IgD-negative memory B cell (primary cell): ENCODE measurements around the gene UBA52. TPM values are rescaled to one million over a fixed set of nuclear protein-coding genes. Genes with fewer than 3 reads are reported as not detected.

Experiments
- H3K27ac Mint-ChIP-seq, 3 donors: one replicate each; pipeline ENCODE4 v1.8.0; 2020 to 2022; ENCODE audit warnings: mild to moderate bottlenecking in 3 of 3, mixed read lengths in 3 of 3, moderate library complexity in 1 of 3
- H3K27me3 Mint-ChIP-seq: one replicate; pipeline ENCODE4 v1.8.0; 2021; ENCODE audit warnings: mixed read lengths
- H3K36me3 Mint-ChIP-seq: one replicate; pipeline ENCODE4 v1.8.0; 2020; ENCODE audit warnings: mild to moderate bottlenecking, mixed read lengths
- H3K4me1 Mint-ChIP-seq, 3 donors: one replicate each; pipeline ENCODE4 v1.8.0; 2020 to 2022; ENCODE audit warnings: mixed read lengths in 3 of 3, mild to moderate bottlenecking in 1 of 3
- H3K4me3 Mint-ChIP-seq, 4 donors: one replicate each; pipeline ENCODE4 v1.8.0; 2020 to 2022; ENCODE audit warnings: mild to moderate bottlenecking in 4 of 4, mixed read lengths in 4 of 4, moderate library complexity in 3 of 4
- H3K9me3 Mint-ChIP-seq, 3 donors: one replicate each; pipeline ENCODE4 v1.8.0; 2020 to 2021; ENCODE audit warnings: mixed read lengths in 3 of 3, mild to moderate bottlenecking in 1 of 3
- polyA plus RNA-seq: library from polyadenylated mRNA; unstranded; fragments of 300-500 nt; fragmentation: Illumina TruSeq; gene quantifications from one replicate; pipeline ENCODE4 v1.2.3, GENCODE V29; 2021

UBA52 gene
- polyA plus RNA-seq, 1 donor from 2014 or later: 1,891 TPM

DNA sequence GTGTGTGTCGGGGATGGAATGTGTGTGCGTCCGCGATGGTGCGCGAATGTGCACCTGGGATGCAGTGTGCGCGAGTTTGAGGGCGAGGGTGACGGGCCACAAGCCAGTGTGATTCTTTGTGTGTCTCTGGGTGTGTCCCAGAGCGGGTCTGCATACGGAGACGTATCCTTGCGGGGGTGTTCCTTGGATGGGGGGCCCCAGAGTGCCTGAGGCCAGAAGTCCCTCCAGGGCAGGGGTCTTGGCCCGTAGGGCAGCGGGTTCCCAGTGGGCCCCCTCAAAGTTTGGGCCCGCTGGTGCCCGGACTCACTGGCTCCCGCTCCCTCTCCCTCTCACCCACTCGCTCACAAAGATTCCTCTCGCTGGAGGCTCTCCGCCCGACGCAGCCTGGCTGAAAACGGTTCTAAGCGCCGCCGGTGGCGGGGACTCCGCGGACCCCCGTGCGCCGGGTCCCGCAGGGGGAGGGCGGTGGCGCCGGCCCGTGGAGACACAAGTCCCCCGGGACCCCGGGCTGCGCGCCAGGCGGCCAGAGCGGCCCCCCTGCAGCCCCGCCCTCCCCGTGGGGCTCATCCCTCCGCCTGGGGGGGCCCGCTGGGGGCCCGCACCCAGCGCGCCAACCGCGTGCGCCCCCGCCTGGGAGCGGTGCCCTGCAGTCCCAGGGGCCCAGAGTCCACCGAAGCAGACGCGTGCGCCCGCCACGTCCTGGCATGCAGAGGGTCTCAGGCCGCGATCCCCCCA, 34.1 kb downstream of the UBA52 start:
- peak overlapping the region in 3 of 4 donors; percentile 25 to 73 (median 56) for H3K4me3 Mint-ChIP-seq
- peaks cover 54% of the 10 kb centered on the region for H3K27me3 Mint-ChIP-seq
- no peaks in the 10 kb centered on the region for H3K36me3 Mint-ChIP-seq
- peaks cover 0 to 5% (median 0%) of the 10 kb centered on the region in 3 donors for H3K9me3 Mint-ChIP-seq
- peaks cover 2 to 17% (median 9%) of the 10 kb centered on the region in 3 donors for H3K4me1 Mint-ChIP-seq
- H3K27ac Mint-ChIP-seq: peak overlapping the region; percentile 27 to 46 (median 41)

DNA sequence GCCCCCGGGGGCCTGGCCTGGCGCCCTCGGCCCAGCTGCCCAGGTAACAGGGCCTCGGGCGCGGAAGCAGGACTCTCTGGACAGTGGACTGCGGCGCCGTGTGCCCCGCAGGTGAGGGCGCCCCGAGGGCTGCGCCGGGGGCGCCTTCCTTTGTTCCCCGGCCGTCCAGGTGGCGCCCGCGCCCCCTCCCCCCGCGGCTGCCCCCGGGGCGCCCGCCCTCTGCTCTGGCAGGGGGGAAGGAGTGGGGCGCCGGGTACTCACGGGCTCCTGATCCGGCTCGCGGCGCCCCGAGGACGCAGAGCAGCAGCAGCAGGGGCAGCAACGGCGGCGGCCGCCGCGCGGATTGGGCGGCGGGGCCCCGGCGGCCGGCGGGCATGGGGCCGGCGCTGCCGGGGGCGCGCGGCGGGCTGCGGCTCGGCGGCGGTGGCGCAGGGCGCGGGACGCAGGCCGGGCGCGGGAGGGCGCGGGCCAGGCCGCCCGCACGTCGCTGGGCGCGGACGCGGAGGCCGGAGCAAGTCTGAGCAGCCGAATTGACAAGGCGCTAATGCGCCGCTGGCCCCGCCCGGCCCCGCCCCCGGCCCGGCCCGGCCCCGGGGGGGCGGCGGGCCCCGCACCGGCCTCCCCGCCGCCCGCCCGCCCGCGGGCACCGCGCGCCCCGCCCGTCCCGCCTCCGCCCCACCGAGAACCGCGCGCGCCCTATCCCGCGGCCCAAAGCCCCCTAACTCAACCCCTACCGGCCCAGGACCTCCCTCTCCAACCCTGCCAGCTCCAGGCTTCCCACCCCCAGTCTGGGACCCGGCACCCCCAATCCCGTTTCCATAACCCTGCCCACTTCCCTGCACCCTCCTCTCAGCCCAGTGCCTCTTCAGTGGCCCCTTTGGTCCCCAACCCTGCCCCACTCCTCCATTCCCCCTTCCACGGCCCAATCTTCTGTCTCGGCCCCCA, 34.9 kb downstream of the UBA52 start, which contains the start of gene CRLF1:
Gene CRLF1 (minus strand): TSS at position 519 of the 945 bp plus-strand sequence. CDS start 143 bp downstream, at position 376.
- Mint-ChIP-seq H3K4me3 (peak within 1 kb of the TSS; percentile 25 to 80 (median 50)), H3K36me3 (no peaks in the 10 kb centered on the region), H3K4me1 (peaks cover 6 to 22% (median 13%) of the 10 kb centered on the region in 3 donors), H3K27ac (peak within 1 kb of the TSS in 2 of 3 donors; percentile 27 to 41), H3K27me3 (peaks cover 53% of the 10 kb centered on the region), H3K9me3 (peaks cover 0 to 5% (median 0%) of the 10 kb centered on the region in 3 donors)

DNA sequence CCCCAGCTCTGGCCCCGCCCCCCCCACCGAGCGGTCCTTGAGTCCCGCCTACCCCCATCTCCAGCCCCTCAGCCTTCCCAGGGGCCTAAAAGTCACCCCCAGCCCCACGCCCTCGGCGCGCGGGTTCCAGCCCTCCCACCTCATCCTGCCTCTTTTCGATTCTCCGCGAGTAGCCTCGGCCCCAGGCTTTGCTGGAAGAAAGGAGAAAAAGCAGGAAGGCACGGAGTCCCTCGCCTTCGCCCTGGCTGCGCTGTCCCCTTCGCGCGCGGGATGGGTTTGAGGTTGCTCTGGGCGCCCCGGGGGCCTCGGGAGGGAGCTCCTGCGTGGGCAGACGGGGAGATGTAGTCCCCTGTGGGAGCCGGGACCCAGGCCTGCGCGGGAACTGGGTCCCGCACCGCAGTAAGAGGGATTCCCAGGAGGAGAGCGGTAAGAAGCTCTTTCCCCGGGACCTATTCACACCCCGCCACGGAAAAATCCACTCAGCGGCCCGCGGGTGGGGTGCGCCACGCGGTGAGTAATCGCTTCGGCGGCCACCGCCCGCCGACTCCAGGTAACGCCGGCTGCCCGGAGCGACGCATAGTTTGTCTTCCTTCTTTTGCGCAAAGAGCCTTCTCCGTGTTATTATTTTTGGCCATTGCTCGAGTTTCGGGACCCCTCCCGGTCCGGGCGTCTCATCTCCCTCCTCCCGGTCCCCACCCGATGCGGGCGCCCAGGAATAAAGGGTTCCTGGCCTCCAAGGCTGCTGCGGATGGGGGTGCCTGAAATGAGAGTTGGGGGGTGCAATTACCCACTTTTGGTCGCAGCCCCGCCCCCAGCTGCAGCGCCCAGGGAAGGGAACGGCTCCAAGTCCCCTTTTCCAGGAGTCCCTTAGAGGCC, 35.8 kb downstream of the UBA52 start:
- Mint-ChIP-seq H3K4me3 (peak overlapping the region in 3 of 4 donors; percentile 21 to 80 (median 45)), H3K36me3 (no peaks in the 10 kb centered on the region), H3K27ac (no peak overlapping the region), H3K4me1 (peaks cover 8 to 22% (median 17%) of the 10 kb centered on the region in 3 donors), H3K9me3 (peaks cover 0 to 8% (median 0%) of the 10 kb centered on the region in 3 donors), H3K27me3 (peaks cover 53% of the 10 kb centered on the region)

DNA sequence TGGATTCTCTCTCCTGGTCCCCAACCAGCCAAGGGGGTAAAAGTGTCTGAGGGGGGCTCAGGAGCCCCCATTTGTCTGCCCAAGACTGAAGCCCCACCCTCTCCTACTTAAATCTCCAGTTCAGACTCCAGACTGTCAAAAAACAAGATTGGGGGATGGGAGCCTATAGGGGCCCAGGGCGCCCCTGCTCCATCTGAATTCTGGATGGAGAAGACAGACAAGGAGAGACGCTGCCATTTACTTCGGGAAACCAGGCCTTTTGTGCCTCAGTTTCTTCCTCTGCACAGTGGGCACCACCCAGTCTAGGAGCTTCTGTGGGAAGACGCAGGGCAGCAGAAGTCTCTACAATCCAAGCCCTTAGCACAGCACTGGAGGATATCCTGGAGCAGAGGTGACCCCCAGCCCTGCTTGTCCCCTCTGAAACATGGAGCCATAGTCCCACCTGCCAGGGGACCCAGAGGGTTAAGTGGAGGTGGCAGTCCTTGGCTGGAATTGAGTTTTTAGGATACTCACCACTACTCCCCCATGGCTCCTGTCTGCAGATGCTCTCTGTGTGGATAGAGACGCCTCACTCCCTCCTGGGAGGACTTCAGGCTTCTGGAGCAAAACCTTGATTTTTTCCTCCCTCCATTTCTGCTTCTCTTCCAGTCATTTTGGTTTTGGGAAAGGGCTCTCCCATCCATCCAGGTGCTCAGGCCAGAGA, 36.6 kb downstream of the UBA52 start:
- Mint-ChIP-seq H3K27me3 (peaks cover 47% of the 10 kb centered on the region), H3K4me3 (peak overlapping the region in 2 of 4 donors; percentile 30 to 59), H3K36me3 (no peaks in the 10 kb centered on the region), H3K9me3 (peaks cover 0 to 6% (median 0%) of the 10 kb centered on the region in 3 donors), H3K27ac (peak overlapping the region in 2 of 3 donors; percentile 8 to 82), H3K4me1 (peaks cover 10 to 22% (median 16%) of the 10 kb centered on the region in 3 donors)

DNA sequence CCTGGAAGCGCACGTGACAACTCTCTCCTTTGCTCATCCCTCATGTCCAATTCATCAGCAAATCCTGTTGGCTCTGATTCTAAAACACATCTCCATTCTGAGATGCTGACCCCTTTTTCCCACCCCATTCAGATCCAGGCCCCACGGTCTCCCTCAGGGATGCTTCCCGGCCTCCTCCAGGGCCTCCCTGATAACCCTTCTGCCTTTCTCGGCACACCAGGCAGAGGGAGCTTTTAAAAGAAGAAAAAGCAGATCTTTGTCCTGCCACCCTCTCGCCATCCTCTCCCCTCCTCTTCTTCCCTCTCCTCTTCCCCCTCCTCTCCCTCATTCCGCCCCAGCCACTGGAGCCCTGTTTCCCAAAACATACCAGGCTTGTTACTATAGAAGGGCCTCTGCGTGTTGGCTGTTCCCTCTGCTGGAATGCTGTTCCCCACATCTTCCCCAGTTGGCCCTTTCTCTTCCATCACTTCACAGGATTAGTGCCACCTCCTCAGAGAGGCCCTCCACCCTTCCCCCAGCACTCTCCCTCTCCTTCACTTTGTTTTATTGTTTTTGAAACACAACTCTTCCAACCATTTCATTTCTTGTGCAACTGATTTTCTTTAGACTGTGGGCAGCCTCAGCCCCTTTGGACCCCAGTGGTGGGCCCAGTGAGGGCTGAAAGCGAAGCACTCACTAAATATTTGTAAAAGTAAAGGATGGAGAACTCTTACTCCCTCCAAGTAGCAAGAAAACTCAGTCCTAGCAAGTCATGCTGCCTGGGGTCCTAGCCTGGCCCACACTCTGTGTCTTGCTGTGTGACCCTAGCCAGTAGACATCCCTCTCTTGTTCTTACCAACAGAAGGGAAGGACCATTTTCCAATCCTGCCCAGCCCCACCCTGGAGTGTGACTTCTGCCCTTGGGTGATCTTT, 37.4 kb downstream of the UBA52 start:
- H3K27ac Mint-ChIP-seq: peak overlapping the region in 1 of 3 donors; percentile 82
- peaks cover 15 to 22% (median 15%) of the 10 kb centered on the region in 3 donors for H3K4me1 Mint-ChIP-seq
- peaks cover 0 to 6% (median 0%) of the 10 kb centered on the region in 3 donors for H3K9me3 Mint-ChIP-seq
- peaks cover 49% of the 10 kb centered on the region for H3K27me3 Mint-ChIP-seq
- peak overlapping the region; percentile 17 to 70 (median 44) for H3K4me3 Mint-ChIP-seq
- H3K36me3 Mint-ChIP-seq: no peaks in the 10 kb centered on the region

DNA sequence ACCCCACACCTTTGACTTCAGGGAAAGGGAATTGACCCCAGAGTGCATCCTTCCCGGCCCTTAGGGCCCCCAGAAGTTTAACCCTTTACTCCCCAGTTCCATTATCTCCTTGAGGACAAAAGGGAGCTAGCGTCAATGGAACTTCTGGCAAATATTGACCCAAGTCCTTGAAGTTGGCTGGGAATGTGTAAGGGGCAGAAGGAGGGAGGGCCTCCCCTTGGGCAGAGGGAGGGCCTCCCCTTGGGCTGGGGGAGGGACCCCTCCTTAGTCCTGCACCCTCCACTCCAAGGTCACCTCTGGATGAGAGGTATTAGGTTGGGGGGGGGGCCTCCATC, 38.0 kb downstream of the UBA52 start:
- no peaks in the 10 kb centered on the region for H3K36me3 Mint-ChIP-seq
- H3K4me3 Mint-ChIP-seq: peak overlapping the region in 1 of 4 donors; percentile 41
- peak overlapping the region in 1 of 3 donors; percentile 82 for H3K27ac Mint-ChIP-seq
- H3K4me1 Mint-ChIP-seq: peaks cover 15 to 22% (median 18%) of the 10 kb centered on the region in 3 donors
- H3K9me3 Mint-ChIP-seq: peaks cover 0 to 6% (median 0%) of the 10 kb centered on the region in 3 donors
- H3K27me3 Mint-ChIP-seq: peaks cover 49% of the 10 kb centered on the region

DNA sequence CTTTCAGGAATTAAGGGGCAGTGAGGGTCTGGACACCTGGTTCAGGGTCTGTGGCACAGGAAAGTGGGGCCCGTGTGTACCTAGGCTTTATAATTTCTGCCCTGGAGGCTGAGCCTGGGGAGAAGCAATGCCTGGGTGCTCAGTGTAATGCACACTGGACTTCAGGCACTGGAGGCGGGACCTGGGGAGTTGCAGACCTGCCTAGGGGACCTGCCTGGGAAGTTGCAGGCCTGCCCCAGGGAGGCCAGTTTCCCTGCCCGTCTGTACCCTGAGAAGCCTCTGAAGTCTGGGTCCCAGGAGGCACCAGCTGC, 38.5 kb downstream of the UBA52 start:
- Mint-ChIP-seq H3K4me3 (no peak overlapping the region), H3K27ac (no peak overlapping the region), H3K27me3 (peaks cover 50% of the 10 kb centered on the region), H3K36me3 (no peaks in the 10 kb centered on the region), H3K9me3 (peaks cover 0 to 6% (median 0%) of the 10 kb centered on the region in 3 donors), H3K4me1 (peaks cover 15 to 22% (median 18%) of the 10 kb centered on the region in 3 donors)

DNA sequence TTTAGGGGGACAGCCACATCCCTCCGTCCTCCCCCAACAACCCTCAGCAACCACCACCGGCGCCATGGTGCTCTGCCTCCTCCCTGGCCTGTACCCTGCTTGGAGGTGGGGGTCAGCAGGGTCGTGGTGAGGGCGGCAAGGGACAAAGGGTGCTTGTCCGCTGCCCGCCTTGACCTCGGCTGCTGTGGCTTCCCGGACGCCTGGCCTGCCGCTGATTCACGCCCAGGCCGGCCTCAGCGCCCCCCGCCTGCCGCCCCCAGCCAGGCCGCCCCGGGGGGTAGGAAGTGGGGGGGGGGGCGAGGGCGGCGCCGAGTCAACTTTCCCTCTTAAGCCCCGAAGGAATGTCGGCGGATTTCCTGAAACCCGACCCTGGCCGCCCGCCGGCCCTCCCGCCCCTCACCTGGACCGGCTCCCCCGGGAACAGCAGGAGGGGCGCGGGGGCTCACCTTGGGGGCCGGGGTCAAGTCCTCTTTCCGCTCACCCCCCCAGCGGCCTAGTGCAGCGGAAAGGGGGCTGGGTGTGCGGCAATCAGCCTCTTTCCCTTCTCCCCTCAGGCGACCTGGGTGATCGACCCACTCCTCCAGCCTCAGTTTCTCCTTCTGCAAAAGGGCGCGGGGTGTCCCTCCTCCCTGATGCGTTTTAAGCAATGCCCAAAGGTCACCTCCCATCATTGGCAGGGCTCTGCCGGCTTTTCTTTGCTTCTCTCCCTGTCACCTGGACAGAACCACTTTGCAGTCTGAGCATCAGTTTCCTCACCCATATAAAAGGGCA, 39.1 kb downstream of the UBA52 start:
- peaks cover 52% of the 10 kb centered on the region for H3K27me3 Mint-ChIP-seq
- peak overlapping the region in 2 of 3 donors; percentile 9 to 12 for H3K27ac Mint-ChIP-seq

DNA sequence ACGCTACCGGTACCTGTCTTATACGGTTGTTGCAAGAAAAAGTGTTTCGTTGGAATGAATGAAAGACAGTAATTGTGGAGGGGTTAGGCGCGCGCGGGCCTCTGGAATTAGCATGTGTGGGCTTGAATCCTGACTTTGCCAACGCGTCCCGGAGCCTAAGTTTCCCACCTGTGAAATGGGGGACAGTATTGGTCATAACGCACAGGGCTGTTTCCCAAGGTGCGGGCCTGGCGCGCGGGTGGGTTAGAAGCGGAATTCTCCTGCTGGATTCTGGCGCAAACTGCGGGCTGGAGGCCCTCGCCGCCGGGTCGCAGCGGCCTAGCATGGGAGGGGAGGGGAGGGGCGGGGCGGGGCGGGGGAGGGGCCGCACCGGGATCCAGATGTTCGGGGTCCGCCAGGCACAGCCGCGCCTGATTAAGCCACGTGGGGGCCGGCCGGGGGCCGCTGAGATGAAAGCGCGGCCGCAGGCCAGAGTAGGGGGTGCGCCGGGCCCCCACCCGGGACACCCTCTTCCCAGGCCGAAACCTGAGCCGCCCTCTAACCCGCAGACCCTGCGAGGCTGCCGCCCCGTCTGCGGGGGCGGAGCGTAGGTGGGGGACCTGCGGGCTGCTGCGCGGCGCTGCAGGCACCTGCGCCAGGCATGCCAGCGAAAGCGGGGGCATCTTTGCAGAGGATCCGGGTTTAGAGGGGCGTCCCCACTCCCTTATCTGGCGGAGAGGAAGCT, 39.8 kb downstream of the UBA52 start:
- peak overlapping the region; percentile 55 to 94 (median 81) for H3K4me3 Mint-ChIP-seq
- peaks cover 12 to 17% (median 16%) of the 10 kb centered on the region in 3 donors for H3K4me1 Mint-ChIP-seq
- H3K27me3 Mint-ChIP-seq: peaks cover 58% of the 10 kb centered on the region
- no peaks in the 10 kb centered on the region for H3K36me3 Mint-ChIP-seq
- peaks cover 0 to 4% (median 0%) of the 10 kb centered on the region in 3 donors for H3K9me3 Mint-ChIP-seq
- H3K27ac Mint-ChIP-seq: peak overlapping the region in 2 of 3 donors; percentile 9 to 12

More for the DNA sequence above, 39.1 kb downstream of the UBA52 start:
- Mint-ChIP-seq H3K9me3 (peaks cover 0 to 4% (median 0%) of the 10 kb centered on the region in 3 donors), H3K36me3 (no peaks in the 10 kb centered on the region), H3K4me3 (peak overlapping the region in 3 of 4 donors; percentile 24 to 81 (median 52)), H3K4me1 (peaks cover 12 to 17% (median 16%) of the 10 kb centered on the region in 3 donors)

DNA sequence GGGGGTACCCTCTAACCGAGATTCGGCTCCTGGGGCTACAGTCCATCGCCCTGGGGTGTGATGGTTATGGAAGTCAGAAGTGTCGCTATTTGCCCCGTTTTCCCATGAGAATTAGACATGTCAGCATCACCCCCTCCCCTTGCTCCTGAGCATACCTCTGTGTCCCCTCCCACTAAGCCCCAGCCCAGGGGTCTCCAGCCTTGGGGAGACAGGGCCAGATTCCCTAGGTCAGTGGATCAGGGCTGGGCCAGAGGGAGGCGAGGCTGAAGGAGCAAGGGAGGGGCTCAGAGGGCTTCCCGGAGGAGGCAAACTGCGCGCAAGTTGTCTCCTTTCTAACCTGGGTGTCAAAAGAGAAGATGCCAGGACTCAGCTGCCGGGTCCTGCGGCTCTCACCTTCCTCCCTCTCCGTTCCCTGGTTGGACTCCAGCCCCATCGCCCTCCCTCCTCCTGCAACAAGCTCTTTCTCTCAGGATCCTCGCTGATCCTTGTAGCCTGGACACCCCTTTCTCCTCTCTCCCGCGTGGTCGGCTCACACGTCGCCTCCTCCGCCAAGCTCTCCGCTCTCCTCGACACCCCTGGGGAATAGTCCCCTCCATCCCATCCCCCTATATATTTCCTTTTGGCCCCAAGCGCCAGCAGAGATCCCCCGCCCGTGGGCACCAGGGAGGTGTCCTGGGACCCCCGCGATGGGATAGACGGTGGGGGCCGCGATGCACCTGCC, 40.6 kb downstream of the UBA52 start:
- Mint-ChIP-seq H3K4me1 (peaks cover 12 to 17% (median 16%) of the 10 kb centered on the region in 3 donors), H3K27me3 (peaks cover 59% of the 10 kb centered on the region), H3K4me3 (peak overlapping the region; percentile 55 to 94 (median 82)), H3K27ac (no peak overlapping the region), H3K36me3 (no peaks in the 10 kb centered on the region), H3K9me3 (peaks cover 0 to 4% (median 0%) of the 10 kb centered on the region in 3 donors)
